Effector memory CD8-positive, alpha-beta T cell (primary cell): ENCODE results near the gene ZNF221.
A peak's percentile ranks its signal among the peaks of the same experiment; 100 is the strongest.

ENCODE experiments used
- ATAC-seq: fragments of 150-1000 bp; cut with Tn5 transposase; replicated peaks from 2 replicates; pipeline ENCODE4 v1.10.0; 2021; ENCODE audit warnings: mild to moderate bottlenecking, moderate library complexity
- DNase-seq, 3 experiments: peaks; one replicate each; pipeline ENCODE4 v3.0.0; 2021
- H3K27ac Mint-ChIP-seq, 2 donors: one replicate each; pipeline ENCODE4 v1.8.0; 2022; ENCODE audit warnings: mild to moderate bottlenecking in 2 of 2, mixed read lengths in 2 of 2, moderate library complexity in 2 of 2
- H3K27me3 Mint-ChIP-seq, 2 donors: one replicate each; pipeline ENCODE4 v1.8.0; 2022; ENCODE audit warnings: mixed read lengths in 2 of 2
- H3K36me3 Mint-ChIP-seq: one replicate; pipeline ENCODE4 v1.8.0; 2022; ENCODE audit warnings: mild to moderate bottlenecking, moderate library complexity, mixed read lengths; ENCODE audit not compliant: insufficient read depth
- H3K4me1 Mint-ChIP-seq, 2 donors: one replicate each; pipeline ENCODE4 v1.8.0; 2022; ENCODE audit warnings: low read depth in 2 of 2, mixed read lengths in 2 of 2
- H3K4me3 Mint-ChIP-seq, 2 donors: one replicate each; pipeline ENCODE4 v1.8.0; 2022; ENCODE audit warnings: mild to moderate bottlenecking in 2 of 2, mixed read lengths in 2 of 2, moderate library complexity in 2 of 2
- H3K9me3 Mint-ChIP-seq, 2 donors: one replicate each; pipeline ENCODE4 v1.8.0; 2022; ENCODE audit warnings: mixed read lengths in 2 of 2

The ZNF221 gene

GRCh38 chr19:43983912-43984686 lies 33.1 kb downstream of the ZNF221 start, which contains the start of gene ZNF155:
ZNF155 (plus strand) TSS chr19:43984188; CDS start chr19:43988544, 4,356 bp downstream.
- peaks cover 7% of the 10 kb centered on the region for H3K36me3 Mint-ChIP-seq
- ATAC-seq = peak; percentile 95
- peak; percentile 52 to 65 (median 54) for DNase-seq
- H3K4me1 Mint-ChIP-seq = peaks cover 9 to 12% of the 10 kb centered on the region in 2 donors
- no peaks in the 10 kb centered on the region for H3K27me3 Mint-ChIP-seq
- H3K4me3 Mint-ChIP-seq = peak within 1 kb of the TSS; percentile 89 to 91
- H3K27ac Mint-ChIP-seq = peak within 1 kb of the TSS; percentile 90 to 94
- peaks cover 0 to 8% of the 10 kb centered on the region in 2 donors for H3K9me3 Mint-ChIP-seq

GRCh38 chr19:43984687-43985000 lies 33.6 kb downstream of the ZNF221 start:
- Mint-ChIP-seq H3K4me3 (peak overlapping the region; percentile 89 to 91), H3K4me1 (peaks cover 9 to 12% of the 10 kb centered on the region in 2 donors), H3K9me3 (peaks cover 0 to 14% of the 10 kb centered on the region in 2 donors), H3K36me3 (peaks cover 9% of the 10 kb centered on the region), H3K27ac (peak overlapping the region; percentile 90 to 94), H3K27me3 (no peaks in the 10 kb centered on the region)
- ATAC-seq = no peak
- DNase-seq = no peak

DNA sequence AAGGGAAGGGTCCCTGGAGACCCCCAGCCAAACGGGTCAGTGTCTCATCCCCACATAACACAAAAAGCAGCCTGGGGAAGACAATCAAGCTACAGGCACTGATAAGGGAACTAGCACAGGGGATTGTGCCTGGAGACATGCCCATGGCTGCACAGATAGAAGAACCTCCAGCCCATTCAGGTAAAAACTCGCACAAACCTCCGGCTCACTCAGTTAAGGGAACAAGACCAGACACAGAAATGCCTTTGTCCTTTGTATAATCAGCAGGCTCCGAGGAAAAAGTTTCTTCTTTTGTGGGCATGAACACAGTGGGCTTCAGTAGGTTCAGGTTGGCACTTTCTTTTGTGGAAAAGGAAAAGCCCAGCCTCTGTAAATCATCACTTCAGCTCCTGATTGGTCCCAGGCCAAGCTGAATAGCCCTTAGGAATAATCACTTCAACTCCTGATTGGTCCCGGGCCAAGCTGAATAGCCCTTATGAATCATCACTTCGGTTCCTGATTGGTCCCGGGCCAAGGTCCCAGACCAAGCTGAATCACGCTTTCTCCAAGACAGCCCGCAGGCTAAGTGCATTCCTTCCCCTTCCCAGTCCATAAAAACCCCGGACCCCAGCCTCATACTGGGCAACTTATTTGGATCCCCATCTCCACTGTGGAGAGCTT lies 46.7 kb downstream of the ZNF221 start:
- Mint-ChIP-seq H3K27me3 (no peaks in the 10 kb centered on the region), H3K27ac (no peak overlapping the region), H3K4me3 (no peak overlapping the region), H3K4me1 (peaks cover 8% of the 10 kb centered on the region in 2 donors), H3K36me3 (peaks cover 39% of the 10 kb centered on the region), H3K9me3 (peaks cover 12 to 15% of the 10 kb centered on the region in 2 donors)
- DNase-seq (no peak), ATAC-seq (no peak)

GRCh38 chr19:44002212-44002565 lies 51.2 kb downstream of the ZNF221 start:
- no peaks in the 10 kb centered on the region for H3K27me3 Mint-ChIP-seq
- ATAC-seq (no peak), DNase-seq (no peak)
- H3K4me1 Mint-ChIP-seq = peaks cover 14 to 21% of the 10 kb centered on the region in 2 donors
- H3K27ac Mint-ChIP-seq = peak overlapping the region; percentile 96 to 98
- peak overlapping the region; percentile 98 to 99 for H3K4me3 Mint-ChIP-seq
- H3K36me3 Mint-ChIP-seq = peaks cover 13% of the 10 kb centered on the region
- peaks cover 5 to 7% of the 10 kb centered on the region in 2 donors for H3K9me3 Mint-ChIP-seq

DNA sequence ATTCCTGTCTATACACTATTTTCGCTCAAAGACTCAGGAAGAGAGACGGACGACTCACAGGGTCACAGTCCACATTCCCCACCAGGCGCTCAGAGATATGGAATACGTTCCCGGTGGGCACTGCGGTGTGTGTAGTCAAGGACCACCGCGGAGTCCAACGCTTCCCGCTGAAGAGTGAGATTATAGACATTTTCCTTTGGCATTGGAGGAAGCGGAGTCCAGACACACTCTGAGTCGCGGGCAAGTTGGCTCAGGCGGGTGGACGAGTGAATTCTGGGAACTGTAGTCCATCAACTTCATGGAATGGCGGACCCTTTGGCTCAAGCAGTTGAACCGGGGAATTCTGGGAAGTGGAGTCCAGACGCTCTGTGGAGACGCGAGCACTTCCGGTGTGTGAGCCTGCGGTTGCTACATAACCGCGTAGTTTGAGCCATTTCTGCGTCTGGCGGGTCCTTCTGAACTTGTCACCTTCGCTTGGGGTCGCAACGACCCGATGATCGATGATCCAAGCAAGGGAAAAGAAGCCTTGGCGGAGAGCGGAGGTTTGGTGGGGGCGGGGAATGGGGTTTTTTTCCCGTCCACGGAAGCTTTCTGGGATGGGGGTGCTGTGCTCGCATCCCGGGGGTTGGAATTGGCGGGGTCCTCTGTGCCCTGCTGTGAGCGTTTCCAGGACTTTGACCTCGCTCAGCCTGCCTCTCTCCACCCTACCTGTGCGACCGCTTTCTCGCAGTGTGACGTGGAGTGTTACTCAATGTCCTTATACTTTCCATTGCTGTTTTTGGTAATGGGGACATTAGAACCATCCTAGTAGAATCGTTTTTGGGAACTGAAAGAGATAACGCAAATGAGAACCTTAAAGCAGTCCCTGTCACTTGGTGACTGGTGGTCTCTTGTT lies 51.8 kb downstream of the ZNF221 start, which contains the start of gene ZNF230:
Gene ZNF230, plus strand, starts transcription at position 392 of the 895 bp plus-strand sequence. CDS start 4,122 bp downstream, outside the sequence.
- Mint-ChIP-seq H3K36me3 (peaks cover 16% of the 10 kb centered on the region), H3K9me3 (peaks cover 11 to 13% of the 10 kb centered on the region in 2 donors), H3K27ac (peak within 1 kb of the TSS; percentile 96 to 98), H3K27me3 (no peaks in the 10 kb centered on the region), H3K4me3 (peak within 1 kb of the TSS; percentile 98 to 99), H3K4me1 (peaks cover 14 to 21% of the 10 kb centered on the region in 2 donors)
- ATAC-seq (peak; percentile 99), DNase-seq (peak; percentile 70 to 76 (median 76))

GRCh38 chr19:44003461-44004009 lies 52.5 kb downstream of the ZNF221 start:
- H3K36me3 Mint-ChIP-seq = peaks cover 23% of the 10 kb centered on the region
- DNase-seq (peak in 1 of 3 experiments; percentile 7), ATAC-seq (peak; percentile 22)
- H3K9me3 Mint-ChIP-seq = peaks cover 12 to 13% of the 10 kb centered on the region in 2 donors
- peak overlapping the region; percentile 98 to 99 for H3K4me3 Mint-ChIP-seq
- peak overlapping the region; percentile 96 to 98 for H3K27ac Mint-ChIP-seq
- peaks cover 14 to 21% of the 10 kb centered on the region in 2 donors for H3K4me1 Mint-ChIP-seq
- no peaks in the 10 kb centered on the region for H3K27me3 Mint-ChIP-seq

DNA sequence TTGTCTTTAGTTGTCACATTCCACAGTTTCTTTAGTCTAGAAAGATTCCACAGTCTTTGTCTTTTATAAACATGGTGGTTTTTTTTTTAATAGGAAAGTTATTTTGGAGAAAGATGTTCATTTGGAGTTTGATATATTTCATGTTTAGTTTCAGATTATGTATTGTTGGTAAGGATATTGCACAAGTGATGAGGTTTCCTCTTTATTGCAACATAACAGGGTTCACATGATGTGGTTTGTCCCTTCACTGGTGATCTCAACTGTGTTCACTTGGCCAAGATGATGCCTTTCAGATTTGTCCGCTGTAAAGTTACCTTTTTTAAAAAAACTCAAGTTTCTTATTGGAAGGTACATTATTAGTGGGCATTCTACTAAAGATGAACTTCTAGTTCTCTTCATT lies 54.9 kb downstream of the ZNF221 start:
- Mint-ChIP-seq H3K27me3 (no peaks in the 10 kb centered on the region), H3K4me1 (peaks cover 14 to 21% of the 10 kb centered on the region in 2 donors), H3K4me3 (no peak overlapping the region), H3K27ac (no peak overlapping the region), H3K36me3 (peaks cover 46% of the 10 kb centered on the region), H3K9me3 (peaks cover 21 to 28% of the 10 kb centered on the region in 2 donors)
- ATAC-seq = no peak
- no peak for DNase-seq

- Mint-ChIP-seq H3K4me3 (no peak overlapping the region), H3K4me1 (peaks cover 10 to 13% of the 10 kb centered on the region in 2 donors), H3K36me3 (peaks cover 46% of the 10 kb centered on the region), H3K27me3 (no peaks in the 10 kb centered on the region), H3K9me3 (peaks cover 23 to 38% of the 10 kb centered on the region in 2 donors), H3K27ac (no peak overlapping the region)
- DNase-seq (no peak), ATAC-seq (no peak)
Measured at GRCh38 chr19:44007473-44007872, 56.4 kb downstream of the ZNF221 start.

DNA sequence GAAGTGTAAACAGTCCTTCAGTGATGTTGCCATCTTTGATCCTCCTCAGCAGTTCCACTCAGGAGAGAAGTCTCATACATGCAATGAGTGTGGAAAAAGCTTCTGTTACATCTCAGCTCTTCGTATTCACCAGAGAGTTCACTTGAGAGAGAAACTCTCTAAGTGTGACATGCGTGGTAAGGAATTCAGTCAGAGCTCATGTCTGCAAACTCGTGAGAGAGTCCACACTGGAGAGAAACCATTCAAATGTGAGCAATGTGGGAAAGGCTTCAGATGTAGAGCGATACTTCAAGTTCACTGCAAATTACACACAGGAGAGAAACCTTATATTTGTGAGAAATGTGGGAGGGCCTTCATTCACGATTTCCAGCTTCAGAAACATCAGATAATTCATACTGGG lies 59.4 kb downstream of the ZNF221 start:
- H3K4me3 Mint-ChIP-seq = no peak overlapping the region
- H3K27ac Mint-ChIP-seq = no peak overlapping the region
- DNase-seq (no peak), ATAC-seq (no peak)
- H3K9me3 Mint-ChIP-seq = peaks cover 23 to 46% of the 10 kb centered on the region in 2 donors
- peaks cover 0 to 5% of the 10 kb centered on the region in 2 donors for H3K4me1 Mint-ChIP-seq
- H3K36me3 Mint-ChIP-seq = peaks cover 39% of the 10 kb centered on the region
- no peaks in the 10 kb centered on the region for H3K27me3 Mint-ChIP-seq
